H9 (cell line): ENCODE results near the gene BICD1. TPM values are rescaled to one million over a fixed set of nuclear protein-coding genes. Genes with fewer than 3 reads are reported as not detected.
A peak's percentile ranks its signal among the peaks of the same experiment; 100 is the strongest.
"Not testable (repeated sequence)": the region's sequence is repeated elsewhere in the genome, so short reads cannot be mapped to it uniquely, and the experiment has no call there.

Source experiments
- DNase-seq: peaks from one replicate; pipeline ENCODE4 v3.0.0-alpha.2; 2017
- H2AFZ ChIP-seq: one replicate; pipeline ENCODE4 v1.6.1; 2013; ENCODE audit warnings: mild to moderate bottlenecking, low read length, control low read depth, moderate library complexity
- H2AK5ac ChIP-seq: 2 replicates; pipeline ENCODE4 v1.6.1; 2013; ENCODE audit warnings: low read length, control low read depth, mixed read lengths; ENCODE audit not compliant: insufficient read length
- H2BK120ac ChIP-seq: one replicate; pipeline ENCODE4 v1.6.1; 2013; ENCODE audit warnings: low read depth, mild to moderate bottlenecking, low read length, control low read depth, inconsistent platforms; ENCODE audit not compliant: poor library complexity, severe bottlenecking
- H2BK12ac ChIP-seq: 2 replicates; pipeline ENCODE4 v1.6.1; 2013; ENCODE audit warnings: low read length, control low read depth, mixed read lengths, low read depth; ENCODE audit not compliant: insufficient read length
- H2BK15ac ChIP-seq: 2 replicates; pipeline ENCODE4 v1.6.1; 2013; ENCODE audit warnings: low read depth, low read length, control low read depth
- H2BK20ac ChIP-seq: one replicate; pipeline ENCODE4 v1.6.1; 2013; ENCODE audit warnings: low read depth, mild to moderate bottlenecking, low read length, control low read depth, inconsistent platforms; ENCODE audit not compliant: poor library complexity, severe bottlenecking
- H2BK5ac ChIP-seq: 2 replicates; pipeline ENCODE4 v1.6.1; 2013; ENCODE audit warnings: low read length, control low read depth, mixed read lengths; ENCODE audit not compliant: insufficient read length
- H3K14ac ChIP-seq: 2 replicates; pipeline ENCODE4 v1.6.1; 2013; ENCODE audit warnings: low read length, control low read depth; ENCODE audit not compliant: insufficient read depth
- H3K18ac ChIP-seq: 2 replicates; pipeline ENCODE4 v1.6.1; 2013; ENCODE audit warnings: low read depth, mild to moderate bottlenecking, mixed read lengths, low read length, control low read depth; ENCODE audit not compliant: insufficient read length
- H3K23ac ChIP-seq: 2 replicates; pipeline ENCODE4 v1.6.1; 2013; ENCODE audit warnings: low read length, control low read depth, mixed read lengths, low read depth; ENCODE audit not compliant: insufficient read length
- H3K23me2 ChIP-seq: 2 replicates; pipeline ENCODE4 v1.6.1; 2013; ENCODE audit warnings: low read depth, mild to moderate bottlenecking, mixed read lengths, low read length, control low read depth; ENCODE audit not compliant: insufficient read length, poor library complexity, severe bottlenecking
- H3K27ac ChIP-seq: 2 replicates; pipeline ENCODE4 v1.5.1; 2013; ENCODE audit warnings: low read length, control low read depth, mixed read lengths, low read depth; ENCODE audit not compliant: insufficient read length
- H3K27me3 ChIP-seq: 2 replicates; pipeline ENCODE4 v1.6.1; 2013; ENCODE audit warnings: low read length, control low read depth, inconsistent platforms; ENCODE audit not compliant: insufficient read depth
- H3K4ac ChIP-seq: 2 replicates; pipeline ENCODE4 v1.6.1; 2013; ENCODE audit warnings: low read depth, mild to moderate bottlenecking, control low read depth, inconsistent platforms, low read length, moderate library complexity
- H3K4me1 ChIP-seq: 2 replicates; pipeline ENCODE4 v1.6.1; 2013; ENCODE audit warnings: low read length, control low read depth, inconsistent platforms; ENCODE audit not compliant: insufficient read depth
- H3K4me2 ChIP-seq: 2 replicates; pipeline ENCODE4 v1.6.1; 2013; ENCODE audit warnings: low read length, control low read depth, mixed read lengths; ENCODE audit not compliant: insufficient read length, insufficient read depth
- H3K56ac ChIP-seq: 2 replicates; pipeline ENCODE4 v1.6.1; 2013; ENCODE audit warnings: low read depth, mild to moderate bottlenecking, mixed read lengths, low read length, control low read depth; ENCODE audit not compliant: insufficient read length
- H3K79me1 ChIP-seq: 2 replicates; pipeline ENCODE4 v1.6.1; 2013; ENCODE audit warnings: low read depth, mild to moderate bottlenecking, moderate library complexity, low read length, control low read depth, inconsistent platforms; ENCODE audit not compliant: insufficient read depth, poor library complexity, severe bottlenecking
- H3K79me2 ChIP-seq: 2 replicates; pipeline ENCODE4 v1.6.1; 2013; ENCODE audit warnings: low read length, control low read depth, inconsistent platforms; ENCODE audit not compliant: insufficient read depth
- H3K9ac ChIP-seq: 2 replicates; pipeline ENCODE4 v1.6.1; 2013; ENCODE audit warnings: low read length, control low read depth, mixed read lengths; ENCODE audit not compliant: insufficient read length; ENCODE audit errors: extremely low read depth
- H3K9me3 ChIP-seq: one replicate; pipeline ENCODE4 v1.6.1; 2013; ENCODE audit warnings: low read depth, low read length, inconsistent platforms; ENCODE audit not compliant: control insufficient read depth
- H3T11ph ChIP-seq: one replicate; pipeline ENCODE4 v1.6.1; 2013; ENCODE audit warnings: mild to moderate bottlenecking, low read length, control low read depth, inconsistent platforms
- H4K20me1 ChIP-seq: one replicate; pipeline ENCODE4 v1.6.1; 2013; ENCODE audit not compliant: control insufficient read depth, insufficient read length, insufficient read depth
- H4K5ac ChIP-seq: 2 replicates; pipeline ENCODE4 v1.6.1; 2013; ENCODE audit warnings: low read depth, mild to moderate bottlenecking, mixed read lengths, low read length, control low read depth; ENCODE audit not compliant: insufficient read length
- H4K8ac ChIP-seq: replicated peaks from 2 replicates; pipeline ENCODE4 v1.6.1; 2013; ENCODE audit warnings: low read length, control low read depth, mixed read lengths, low read depth; ENCODE audit not compliant: insufficient read length
- H4K91ac ChIP-seq: 2 replicates; pipeline ENCODE4 v1.6.1; 2013; ENCODE audit warnings: low read depth, mild to moderate bottlenecking, moderate library complexity, mixed read lengths, low read length, control low read depth; ENCODE audit not compliant: insufficient read length
- H3K27ac Mint-ChIP-seq, 3 experiments: 2 replicates in 2 of 3; 3 replicates in 1 of 3; pipeline ENCODE4 v1.8.0; 2020 to 2021; ENCODE audit warnings: mixed read lengths in 3 of 3, mild to moderate bottlenecking in 1 of 3, moderate library complexity in 1 of 3
- H3K27me3 Mint-ChIP-seq: 2 replicates; pipeline ENCODE4 v1.8.0; 2021; ENCODE audit warnings: low read depth, mild to moderate bottlenecking, moderate library complexity, mixed read lengths
- H3K36me3 Mint-ChIP-seq, 3 experiments: 2 replicates in 2 of 3; 3 replicates in 1 of 3; pipeline ENCODE4 v1.8.0; 2020 to 2021; ENCODE audit warnings: low read depth in 3 of 3, mixed read lengths in 3 of 3; ENCODE audit not compliant: insufficient read depth in 1 of 3
- H3K4me1 Mint-ChIP-seq, 2 experiments: 2 replicates each; pipeline ENCODE4 v1.8.0; 2020; ENCODE audit warnings: mixed read lengths in 2 of 2
- H3K4me3 Mint-ChIP-seq, 2 experiments: 2 replicates in 1 of 2; 3 replicates in 1 of 2; pipeline ENCODE4 v1.8.0; 2020 to 2021; ENCODE audit warnings: mild to moderate bottlenecking in 2 of 2, mixed read lengths in 2 of 2, moderate library complexity in 1 of 2
- H3K9me3 Mint-ChIP-seq, 2 experiments: 2 replicates in 1 of 2; 3 replicates in 1 of 2; pipeline ENCODE4 v1.8.0; 2020; ENCODE audit warnings: mild to moderate bottlenecking in 2 of 2, mixed read lengths in 2 of 2, moderate library complexity in 1 of 2
- WGBS: extraction: QIAGEN DNeasy Blood & Tissue Kit; methylation state at CpG from one replicate; pipeline ENCODE4 v1.1.7; 2013; ENCODE audit warnings: missing lambda C conversion rate, low lambda C conversion rate, mixed read lengths; ENCODE audit not compliant: insufficient read length; ENCODE audit errors: extremely low coverage; 5-methylcytosine and 5-hydroxymethylcytosine counted together
- total RNA-seq: library from RNA; stranded (reverse); gene quantifications from 2 replicates; pipeline ENCODE4 v1.2.1, GENCODE V29; 2021
- TF ChIP-seq, protein P1 (sequence below): fragments of 200-600 bp; sonication (generic); conservative IDR thresholded peaks from 3 replicates; pipeline ENCODE4 v1.8.0; 2021; ENCODE audit warnings: antibody characterized with exemption, mild to moderate bottlenecking

The BICD1 gene
- total RNA-seq, 1 experiment from 2014 or later = 134 TPM

DNA sequence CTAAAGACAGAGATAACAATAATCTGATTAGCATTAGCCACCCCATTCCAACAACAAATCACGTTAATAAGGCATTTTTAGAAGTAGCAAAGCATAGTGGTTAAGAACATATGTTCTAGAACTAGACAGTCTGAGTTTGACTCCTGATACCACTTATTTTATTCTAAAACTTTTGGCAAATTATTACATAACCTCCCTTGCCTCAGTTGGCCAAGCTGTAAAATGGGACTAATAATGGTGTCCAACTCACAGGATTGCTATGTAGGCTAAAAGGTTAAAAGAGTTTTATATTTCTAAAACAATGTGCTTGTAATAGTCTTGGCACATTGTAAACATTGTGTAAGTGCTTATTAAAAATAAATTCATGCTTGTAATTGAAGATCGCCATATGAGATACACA is 168.0 kb downstream of the BICD1 start:
- Histone ChIP-seq H3K56ac (no peak overlapping the region), H3K14ac (no peak overlapping the region), H2AFZ (no peak overlapping the region), H3K9ac (no peak overlapping the region), H3K4me2 (no peak overlapping the region), H2AK5ac (no peak overlapping the region), H3K27me3 (no peaks in the 10 kb centered on the region), H3K27ac (no peak overlapping the region), H3K4me1 (peaks cover 9% of the 10 kb centered on the region), H3K23ac (no peak overlapping the region), H2BK15ac (no peak overlapping the region), H3K4ac (no peak overlapping the region), H3K23me2 (no peaks in the 10 kb centered on the region), H2BK12ac (no peak overlapping the region), H3K79me2 (no peaks in the 10 kb centered on the region; the same call in 1 of the 2 replicates), H3K18ac (no peak overlapping the region), H2BK120ac (no peak overlapping the region), H3K79me1 (peaks cover 7% of the 10 kb centered on the region), H4K91ac (no peak overlapping the region), H4K20me1 (no peaks in the 10 kb centered on the region), H2BK5ac (no peak overlapping the region), H4K5ac (no peak overlapping the region), H3T11ph (no peak overlapping the region), H4K8ac (no peak overlapping the region), H3K9me3 (no peaks in the 10 kb centered on the region), H2BK20ac (no peak overlapping the region)
- no peak for DNase-seq
- H3K36me3 Mint-ChIP-seq = peaks cover 3 to 13% (median 8%) of the 10 kb centered on the region in 3 experiments; a peak in 4 of 7 replicates
- no peak overlapping the region for H3K4me3 Mint-ChIP-seq
- H3K4me1 Mint-ChIP-seq = peaks cover 33 to 39% of the 10 kb centered on the region in 2 experiments
- no CpG with 5 or more reads among the region's 2 CpGs for WGBS
- no peaks in the 10 kb centered on the region for H3K27me3 Mint-ChIP-seq
- no peaks in the 10 kb centered on the region for H3K9me3 Mint-ChIP-seq
- TF ChIP-seq, protein P1, sequence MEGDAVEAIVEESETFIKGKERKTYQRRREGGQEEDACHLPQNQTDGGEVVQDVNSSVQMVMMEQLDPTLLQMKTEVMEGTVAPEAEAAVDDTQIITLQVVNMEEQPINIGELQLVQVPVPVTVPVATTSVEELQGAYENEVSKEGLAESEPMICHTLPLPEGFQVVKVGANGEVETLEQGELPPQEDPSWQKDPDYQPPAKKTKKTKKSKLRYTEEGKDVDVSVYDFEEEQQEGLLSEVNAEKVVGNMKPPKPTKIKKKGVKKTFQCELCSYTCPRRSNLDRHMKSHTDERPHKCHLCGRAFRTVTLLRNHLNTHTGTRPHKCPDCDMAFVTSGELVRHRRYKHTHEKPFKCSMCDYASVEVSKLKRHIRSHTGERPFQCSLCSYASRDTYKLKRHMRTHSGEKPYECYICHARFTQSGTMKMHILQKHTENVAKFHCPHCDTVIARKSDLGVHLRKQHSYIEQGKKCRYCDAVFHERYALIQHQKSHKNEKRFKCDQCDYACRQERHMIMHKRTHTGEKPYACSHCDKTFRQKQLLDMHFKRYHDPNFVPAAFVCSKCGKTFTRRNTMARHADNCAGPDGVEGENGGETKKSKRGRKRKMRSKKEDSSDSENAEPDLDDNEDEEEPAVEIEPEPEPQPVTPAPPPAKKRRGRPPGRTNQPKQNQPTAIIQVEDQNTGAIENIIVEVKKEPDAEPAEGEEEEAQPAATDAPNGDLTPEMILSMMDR = no peak
- H3K27ac Mint-ChIP-seq = no peak overlapping the region

DNA sequence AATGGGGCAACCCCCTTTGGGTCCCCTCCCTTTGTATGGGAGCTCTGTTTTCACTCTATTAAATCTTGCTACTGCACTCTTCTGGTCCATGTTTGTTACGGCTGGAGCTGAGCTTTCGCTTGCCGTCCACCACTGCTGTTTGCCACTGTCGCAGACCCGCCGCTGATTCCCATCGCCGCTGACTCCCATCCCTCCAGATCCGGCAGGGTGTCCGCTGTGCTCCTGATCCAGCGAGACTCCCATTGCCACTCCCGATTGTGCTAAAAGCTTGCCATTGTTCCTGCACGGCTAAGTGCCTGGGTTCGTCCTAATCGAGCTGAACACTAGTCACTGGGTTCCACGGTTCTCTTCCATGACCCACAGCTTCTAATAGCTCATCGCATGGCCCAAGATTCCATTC is 168.9 kb downstream of the BICD1 start:
- Mint-ChIP-seq H3K4me1 (peaks cover 30 to 35% of the 10 kb centered on the region in 2 experiments), H3K36me3 (peaks cover 3 to 13% (median 8%) of the 10 kb centered on the region in 3 experiments; a peak in 4 of 7 replicates), H3K27ac (peak overlapping the region in 2 of 3 experiments; percentile 6 to 62; a peak in 4 of 7 replicates)
- not testable (repeated sequence) for DNase-seq, H3K56ac ChIP-seq, H4K91ac ChIP-seq, H3K27me3 ChIP-seq, H3K79me2 ChIP-seq, H2BK20ac ChIP-seq, H3K14ac ChIP-seq, H3K4ac ChIP-seq, H2BK15ac ChIP-seq, H3K4me3 Mint-ChIP-seq, H3K27me3 Mint-ChIP-seq, H3K27ac ChIP-seq, H3K79me1 ChIP-seq, H3K23ac ChIP-seq, H2AK5ac ChIP-seq, H4K8ac ChIP-seq, H2BK5ac ChIP-seq, H3K23me2 ChIP-seq, H3K9ac ChIP-seq, H4K20me1 ChIP-seq, H3K9me3 Mint-ChIP-seq, H3T11ph ChIP-seq, H3K4me2 ChIP-seq, H2BK12ac ChIP-seq, H2AFZ ChIP-seq, H3K18ac ChIP-seq, H3K4me1 ChIP-seq, H3K9me3 ChIP-seq, H4K5ac ChIP-seq, H2BK120ac ChIP-seq
- WGBS = no CpG with 5 or more reads among the region's 17 CpGs
